Hippocampal formation (tissue), 2 donors: ENCODE data around the gene SCN3B.

Source experiments
- DNase-seq, 2 donors: peaks; one replicate each; lab custom pipeline; 2025; lab: John Stamatoyannopoulos, UW

SCN3B gene

DNA sequence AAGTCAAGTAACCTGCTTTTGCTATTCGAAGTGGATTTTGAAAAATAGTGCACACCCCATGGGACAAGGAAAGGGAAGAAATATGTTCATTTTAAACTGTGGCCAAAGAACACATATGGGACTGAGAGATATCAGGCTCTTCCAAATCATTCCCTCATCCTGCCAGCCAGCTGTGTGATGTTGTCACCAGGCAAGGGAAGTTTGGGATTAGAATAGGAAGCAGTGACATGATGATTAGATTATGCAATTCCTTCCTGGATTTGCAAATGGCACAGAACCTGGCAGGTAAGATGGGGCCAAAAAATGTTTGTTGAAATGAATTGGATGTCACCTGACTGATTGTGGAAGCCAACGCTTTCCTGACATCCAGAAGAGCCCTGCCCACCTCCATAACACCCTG lies 4.9 kb upstream of the SCN3B start:
- no peak for DNase-seq

DNA sequence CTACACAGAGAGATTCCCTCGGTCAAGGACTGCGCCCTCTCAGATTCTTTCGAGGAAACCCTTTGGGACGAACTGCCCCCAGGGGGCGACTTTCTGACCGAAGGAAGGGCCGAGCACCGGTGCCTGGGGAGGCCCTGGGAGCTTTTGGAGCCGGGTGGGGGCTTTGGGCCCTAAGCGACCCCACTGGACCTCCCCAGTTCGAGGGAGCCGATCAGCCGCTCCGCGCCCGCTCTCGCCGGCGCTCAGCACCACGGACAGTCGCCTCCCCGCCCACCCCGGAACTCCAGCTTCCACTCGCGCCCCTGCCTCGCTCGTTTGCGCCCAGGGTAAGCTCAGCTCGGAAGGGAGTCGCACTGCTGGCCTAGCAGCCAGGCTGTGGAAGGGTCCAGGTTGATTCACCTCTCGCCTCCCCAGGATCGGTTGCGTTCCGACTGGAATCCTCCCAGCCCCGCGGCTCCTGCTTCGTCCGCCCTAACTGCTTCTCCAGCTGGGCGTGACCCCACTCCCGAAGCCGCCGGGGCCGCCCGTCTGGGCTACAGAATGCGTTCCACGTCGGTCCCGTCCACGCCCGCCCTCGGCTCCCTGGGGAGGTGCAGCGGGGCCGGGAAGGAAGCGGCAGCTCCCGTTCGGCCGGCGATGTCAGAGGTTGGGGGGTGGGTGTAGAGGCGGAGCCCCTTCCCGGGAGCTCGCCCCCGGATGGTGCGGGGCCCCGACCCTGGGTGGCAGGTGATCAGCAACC lies 428 bp downstream of the SCN3B start:
- no peak for DNase-seq

DNA sequence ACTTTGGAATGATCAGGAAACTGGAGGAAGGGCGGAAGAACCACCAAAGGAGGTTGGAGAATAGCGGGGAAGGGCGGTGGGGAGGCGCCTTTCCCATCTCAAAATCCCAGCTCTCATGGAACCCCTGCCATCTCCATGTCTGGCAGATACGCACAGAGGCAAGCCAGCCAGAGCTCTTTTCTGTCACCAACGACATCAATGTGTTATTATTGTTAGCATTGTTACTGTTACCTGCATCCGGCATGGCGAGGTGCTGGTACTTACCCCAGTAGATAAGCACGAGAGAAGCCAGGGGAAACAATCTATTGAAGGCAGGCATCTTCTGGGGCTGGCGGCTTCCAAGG lies 969 bp downstream of the SCN3B start:
- DNase-seq: no peak

DNA sequence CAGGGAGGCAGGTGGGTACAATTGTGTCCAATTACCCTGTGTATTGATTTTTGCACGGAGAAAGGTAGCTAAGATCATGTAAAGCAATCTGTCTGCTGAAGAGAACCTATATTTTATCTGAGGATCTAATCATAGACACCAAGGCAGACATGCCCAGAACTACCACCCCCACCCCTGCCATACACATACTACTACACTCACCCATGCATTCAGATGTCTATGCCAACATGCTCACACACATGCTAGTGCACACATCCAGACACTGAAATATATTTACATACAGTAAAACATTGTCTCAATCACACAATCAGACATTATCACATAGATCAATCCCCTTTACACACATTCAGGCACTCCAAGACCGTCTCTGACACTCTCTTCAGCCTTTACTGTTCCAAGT lies 1.8 kb downstream of the SCN3B start:
- DNase-seq: no peak

DNA sequence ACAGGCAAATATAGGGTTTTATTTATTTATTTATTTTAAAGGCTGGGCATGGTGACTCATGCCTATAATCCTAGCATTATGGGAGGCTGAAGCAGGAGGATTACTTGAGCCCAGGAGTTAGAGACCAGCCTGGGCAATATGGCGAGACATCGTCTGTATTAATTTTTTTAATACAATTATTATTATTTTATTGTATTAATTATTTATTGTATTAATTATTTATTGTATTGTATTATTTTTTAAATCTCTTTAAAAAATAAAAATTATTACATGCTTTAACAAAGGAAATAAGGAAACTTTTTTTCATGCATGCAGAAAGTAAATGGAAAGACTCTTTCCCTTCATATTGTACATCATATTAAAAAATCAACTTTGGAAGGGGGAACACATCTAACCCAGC lies 3.5 kb downstream of the SCN3B start:
- DNase-seq: no peak

DNA sequence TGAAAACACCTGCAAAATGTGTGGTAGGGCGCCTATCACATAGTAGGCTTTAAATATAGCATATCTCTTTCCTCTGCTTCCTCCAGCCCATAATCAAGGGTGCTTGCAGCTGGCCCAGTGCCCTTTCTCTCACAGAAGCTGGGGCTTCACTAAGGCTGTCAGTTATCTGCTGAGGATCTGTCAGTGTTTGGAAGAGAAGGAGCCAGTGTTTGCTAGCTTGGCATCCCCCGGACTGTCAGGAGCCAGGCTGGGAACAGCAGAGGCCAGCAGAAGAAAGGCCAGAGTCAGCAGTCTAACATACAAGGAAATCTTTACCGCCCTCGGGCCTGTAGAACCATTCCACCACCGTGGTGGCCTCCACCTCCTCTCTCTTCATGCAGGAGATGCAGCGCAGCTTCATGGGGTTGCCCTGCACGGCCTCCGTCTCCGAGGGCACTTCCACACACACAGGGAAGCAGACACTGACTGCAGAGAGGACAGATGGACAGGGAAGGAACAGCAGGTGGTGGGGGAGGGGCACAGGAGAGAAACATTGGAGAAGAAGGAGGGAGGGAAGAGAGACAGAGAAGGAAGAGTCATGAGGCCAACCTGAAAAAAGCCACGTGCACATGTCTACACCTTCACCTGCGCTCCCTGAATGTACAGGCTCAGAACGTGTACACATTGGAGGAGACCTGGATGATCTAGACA lies 9.0 kb downstream of the SCN3B start:
- no peak for DNase-seq

DNA sequence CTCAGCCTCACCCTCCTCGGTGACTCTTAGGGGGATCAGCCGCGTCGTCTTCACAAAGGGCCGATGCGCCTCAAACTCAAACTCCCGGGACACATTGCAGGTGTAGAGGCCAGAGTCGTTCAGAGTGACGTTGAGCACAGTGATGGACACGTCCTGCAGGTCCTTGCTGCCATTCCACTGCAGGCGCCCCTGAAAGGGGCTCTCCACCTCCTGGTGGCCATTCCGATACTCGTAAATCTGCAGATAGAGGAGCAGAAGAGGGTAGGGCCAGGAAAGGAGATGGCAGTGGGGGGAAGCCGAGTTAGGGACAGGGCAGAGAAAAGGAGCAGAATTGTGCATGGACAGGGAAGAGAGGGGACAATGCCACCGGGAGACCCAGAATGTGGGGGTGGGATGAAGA lies 12.0 kb downstream of the SCN3B start:
- DNase-seq: no peak

DNA sequence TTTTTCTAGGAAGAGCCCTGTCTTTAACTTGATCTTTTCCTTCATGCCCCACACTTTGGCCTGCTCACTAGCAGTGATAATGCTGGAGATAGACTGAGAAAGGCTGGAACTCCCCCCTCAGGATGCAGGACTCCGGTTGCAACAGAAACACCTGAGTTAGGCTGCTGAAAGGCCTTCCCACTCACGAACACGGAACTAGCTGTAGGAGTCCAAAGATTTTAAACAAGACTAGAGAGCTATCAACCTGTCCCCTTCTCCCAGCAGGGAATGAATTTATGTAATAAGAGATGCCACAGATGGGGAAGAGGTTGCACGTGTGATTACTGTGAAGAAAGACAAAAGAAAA lies 13.0 kb downstream of the SCN3B start:
- no peak for DNase-seq

DNA sequence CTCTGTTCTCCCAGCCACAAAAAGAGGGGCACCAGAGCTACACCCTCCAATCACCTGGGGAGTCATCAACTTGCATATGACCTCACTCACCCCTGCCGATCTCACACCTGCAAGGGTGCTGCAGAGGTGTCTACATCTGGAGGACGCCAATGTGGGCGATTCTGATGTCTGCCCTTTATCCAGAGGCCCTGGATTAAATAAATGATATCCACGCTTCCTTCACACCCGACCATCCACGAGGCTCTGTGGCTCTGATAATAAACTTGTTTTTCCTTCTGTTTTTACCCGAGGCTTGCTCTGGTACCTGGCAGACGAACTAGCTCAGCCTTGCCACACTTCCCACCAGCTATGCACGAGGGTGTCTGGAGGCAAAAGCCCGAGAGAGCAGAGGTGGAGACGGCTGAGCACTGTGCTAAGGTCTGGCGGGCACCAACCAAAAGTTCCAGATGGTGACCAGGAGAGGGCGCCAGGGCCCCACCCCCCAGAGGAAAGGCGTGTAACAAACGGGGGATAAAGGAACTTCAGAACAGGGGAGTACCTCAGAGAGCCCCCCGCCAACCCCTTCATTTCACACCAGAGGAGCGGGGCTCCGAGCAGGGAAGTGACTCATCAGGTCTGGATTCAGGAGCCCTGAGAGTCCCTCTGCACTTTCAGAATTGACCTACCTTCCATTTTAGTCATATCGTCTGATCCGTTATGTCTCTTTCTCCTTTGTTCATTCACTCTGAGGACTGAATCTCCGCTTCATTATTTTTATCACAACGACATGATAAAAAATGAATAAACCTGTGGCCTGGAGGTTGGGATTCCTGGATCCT lies 13.5 kb downstream of the SCN3B start:
- peak in 1 of 2 donors; percentile 17 for DNase-seq

DNA sequence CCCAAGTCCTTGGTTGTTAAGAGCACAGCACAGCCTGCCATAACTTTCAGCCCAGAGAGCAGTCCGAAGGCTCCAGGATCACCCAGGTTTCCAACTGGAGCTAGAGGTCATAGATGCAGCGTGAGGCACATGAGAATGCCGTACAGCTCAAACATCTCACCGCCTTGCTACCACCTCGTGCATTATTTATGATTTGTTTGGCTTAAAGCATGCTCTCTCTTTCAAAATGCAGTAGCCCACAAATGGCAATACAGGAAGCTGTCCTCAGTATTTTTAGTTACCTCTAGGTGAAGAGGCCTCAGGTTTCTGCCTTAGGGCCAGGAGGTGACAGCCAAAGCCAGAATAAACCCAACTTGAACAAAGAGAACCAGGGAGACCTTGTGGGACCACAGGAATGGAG lies 14.4 kb downstream of the SCN3B start:
- no peak for DNase-seq

DNA sequence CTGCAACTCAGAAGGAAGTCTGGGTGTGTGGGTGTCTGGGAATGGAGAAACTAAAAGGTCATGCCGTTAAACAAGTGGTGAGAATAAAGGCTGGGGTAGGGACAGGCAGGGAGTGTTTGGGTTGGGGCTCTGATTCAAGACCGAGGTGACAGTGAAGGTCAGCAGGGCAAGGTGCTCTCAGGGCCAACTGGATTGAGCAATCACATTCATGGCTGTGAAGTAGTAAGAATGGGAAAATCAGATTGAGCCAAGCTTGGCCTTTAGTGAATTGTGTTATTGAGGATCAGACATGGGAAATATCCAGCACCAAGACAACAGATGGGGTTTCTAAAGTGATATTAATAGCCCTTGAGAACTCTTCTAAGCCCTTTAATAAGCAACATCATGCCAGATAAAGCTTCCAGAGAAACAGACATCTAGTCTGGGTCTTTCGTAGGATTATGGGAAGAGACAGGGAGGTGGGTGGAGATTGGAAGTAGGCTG lies 24.3 kb downstream of the SCN3B start:
- DNase-seq: no peak

DNA sequence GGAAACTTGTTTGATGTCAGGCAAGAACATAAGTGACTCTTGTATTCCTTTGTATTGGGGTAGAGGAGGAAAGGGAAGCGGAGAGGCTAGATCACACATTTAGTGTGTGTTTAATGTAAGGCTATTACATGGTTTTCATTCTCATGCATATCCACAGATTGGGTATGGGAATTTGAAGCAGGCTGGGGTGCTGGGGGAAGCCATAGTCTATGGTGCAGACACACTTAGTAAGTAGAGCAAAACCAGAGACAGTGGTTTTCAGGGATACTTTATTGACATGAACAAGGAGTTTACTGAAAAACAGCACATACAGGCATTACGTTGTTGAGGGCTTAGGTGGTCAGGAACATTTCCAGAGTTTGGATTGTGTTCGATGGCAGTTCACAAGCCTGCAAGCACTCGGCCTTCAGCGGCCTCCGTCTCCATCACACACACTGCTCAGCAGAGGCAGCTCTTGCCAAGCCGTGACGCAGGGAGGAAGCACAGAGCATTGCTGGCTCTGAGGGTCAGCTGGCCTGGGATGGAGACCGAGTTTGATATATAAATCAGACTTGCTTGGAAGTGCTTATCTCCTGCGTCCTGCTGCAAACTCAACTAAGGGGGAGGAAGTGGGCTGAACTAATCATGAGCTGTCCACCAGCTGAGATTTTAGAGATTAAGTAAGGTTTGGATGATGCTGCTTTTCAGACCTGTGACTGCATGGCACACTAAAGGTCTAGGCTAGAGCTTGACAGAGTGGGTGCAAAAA lies 25.3 kb downstream of the SCN3B start:
- no peak for DNase-seq

DNA sequence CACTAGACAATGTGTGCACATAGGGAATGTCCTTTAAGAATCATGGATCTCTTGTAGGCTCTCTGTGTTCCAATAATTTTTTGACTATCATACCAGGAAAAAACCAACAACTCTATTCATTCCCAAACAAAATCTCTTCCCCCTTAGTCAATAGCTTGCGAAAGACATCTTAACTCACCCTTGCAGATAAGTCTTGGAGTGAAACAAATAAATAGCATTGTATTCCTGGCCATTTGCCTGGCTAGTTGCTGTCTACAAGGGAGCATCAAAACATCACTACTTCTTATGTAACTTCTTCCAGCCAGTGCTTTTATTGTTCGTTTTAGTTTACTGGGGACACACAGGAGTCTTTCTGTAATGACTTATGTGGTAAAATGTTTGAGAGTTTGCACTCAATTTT lies 29.4 kb downstream of the SCN3B start:
- DNase-seq: no peak

DNA sequence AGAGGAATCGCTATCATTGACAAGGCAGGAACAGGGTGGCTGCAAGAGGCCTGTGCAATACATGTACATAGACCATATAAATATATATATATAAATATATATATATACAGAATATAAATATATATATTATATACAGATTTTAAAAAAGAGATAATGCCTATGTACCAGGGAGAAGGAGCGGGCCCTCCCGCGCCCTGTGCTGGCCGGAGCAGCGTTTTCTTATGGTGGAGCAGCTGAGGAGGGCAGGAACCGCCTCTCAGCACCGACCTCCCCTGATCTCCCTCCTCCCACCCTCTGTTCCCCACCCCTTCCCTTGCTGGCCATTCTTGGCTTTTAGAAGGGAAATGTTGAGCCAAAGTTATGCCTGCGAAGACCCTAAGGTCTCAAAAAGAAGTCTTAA lies 31.8 kb downstream of the SCN3B start:
- DNase-seq: no peak

DNA sequence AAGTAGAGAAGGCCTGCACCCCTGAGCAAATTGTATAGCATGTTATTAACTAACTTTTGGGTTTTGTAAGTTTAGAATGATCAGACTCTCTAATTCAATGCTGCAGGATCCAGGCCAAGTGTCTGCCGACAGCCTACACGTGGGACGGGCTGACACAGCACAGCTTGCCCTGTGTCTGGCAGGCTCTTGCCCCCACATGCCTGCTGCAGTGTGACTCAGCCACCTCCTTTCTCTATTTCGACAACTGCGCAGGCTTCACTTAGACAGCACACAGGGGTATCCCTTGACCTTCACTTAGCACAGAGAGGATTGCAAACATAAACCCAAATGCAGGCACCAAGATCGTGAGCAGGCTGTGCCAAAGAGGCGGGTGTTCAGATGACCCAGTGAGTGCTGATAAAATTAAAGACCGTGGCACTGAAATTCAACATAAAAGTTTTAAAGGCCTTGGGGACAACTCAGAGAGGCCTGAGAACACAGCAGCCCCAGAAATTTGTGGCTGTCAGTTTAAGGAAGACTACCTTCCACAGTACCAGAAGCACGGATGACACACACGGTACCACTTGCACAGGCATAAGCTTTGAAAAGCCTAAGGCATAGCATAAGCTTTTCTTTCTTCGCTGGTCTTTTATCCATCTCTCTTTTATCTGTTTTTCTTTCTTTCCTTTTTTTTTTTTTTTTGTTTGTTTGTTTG lies 37.8 kb downstream of the SCN3B start:
- peak in 1 of 2 donors; percentile 28 for DNase-seq

DNA sequence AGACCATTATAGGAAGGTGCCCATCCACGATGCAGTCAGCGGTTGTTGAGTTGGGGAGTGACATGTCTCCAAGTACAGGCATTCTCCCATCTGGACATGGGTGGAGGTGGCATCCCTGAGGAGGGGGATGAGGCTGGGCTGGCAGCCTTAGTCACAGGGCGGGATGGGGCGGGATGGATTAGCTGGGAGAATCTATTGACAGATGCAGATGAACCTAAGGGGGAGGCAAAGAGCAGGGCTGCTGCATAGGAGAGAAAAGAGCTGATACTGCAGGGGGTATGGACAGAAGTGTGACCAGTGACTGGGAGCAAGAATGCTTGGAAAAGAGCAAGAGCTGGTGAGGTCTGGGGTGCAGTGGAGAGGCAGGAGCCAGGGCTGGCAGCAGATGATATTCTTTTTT lies 42.7 kb downstream of the SCN3B start:
- no peak for DNase-seq

DNA sequence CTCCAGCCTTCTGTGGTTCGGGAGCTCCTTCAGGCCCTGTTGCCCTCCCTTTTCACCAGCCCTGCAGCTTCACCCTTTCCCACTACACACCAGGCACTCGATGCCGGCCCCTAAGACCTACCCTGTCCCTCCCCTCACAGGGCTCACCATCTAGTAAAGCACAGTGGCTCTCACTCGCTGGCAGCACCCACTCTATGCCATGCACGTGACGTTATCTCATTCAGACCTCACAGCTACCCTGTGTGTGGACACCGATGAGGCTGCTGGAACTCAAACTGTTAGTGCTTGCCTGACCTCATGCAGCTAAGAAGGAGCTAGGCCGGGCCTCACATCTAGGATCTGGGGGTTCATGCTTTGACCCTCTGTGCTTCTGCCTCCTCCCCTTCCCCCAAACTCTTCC lies 45.5 kb downstream of the SCN3B start:
- no peak for DNase-seq

DNA sequence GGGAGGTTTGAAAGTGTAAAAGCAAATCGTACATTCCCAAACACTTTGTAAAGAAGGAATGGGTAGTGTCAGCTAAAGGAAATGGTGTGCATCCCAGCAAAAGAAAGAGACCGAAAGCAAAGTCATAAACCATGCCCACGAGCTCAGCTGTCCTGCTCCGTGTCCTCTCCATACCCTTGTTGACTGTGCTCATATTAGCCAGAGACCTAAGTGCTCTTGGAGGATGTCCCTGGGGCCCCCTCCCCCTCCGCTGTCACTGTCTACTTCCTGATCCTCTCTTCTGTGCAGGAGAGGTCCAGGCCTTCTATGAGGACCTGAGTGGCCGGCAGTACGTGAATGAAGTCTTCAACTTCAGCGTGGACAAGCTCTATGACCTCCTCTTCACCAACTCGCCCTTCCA lies 46.1 kb downstream of the SCN3B start:
- no peak for DNase-seq

DNA sequence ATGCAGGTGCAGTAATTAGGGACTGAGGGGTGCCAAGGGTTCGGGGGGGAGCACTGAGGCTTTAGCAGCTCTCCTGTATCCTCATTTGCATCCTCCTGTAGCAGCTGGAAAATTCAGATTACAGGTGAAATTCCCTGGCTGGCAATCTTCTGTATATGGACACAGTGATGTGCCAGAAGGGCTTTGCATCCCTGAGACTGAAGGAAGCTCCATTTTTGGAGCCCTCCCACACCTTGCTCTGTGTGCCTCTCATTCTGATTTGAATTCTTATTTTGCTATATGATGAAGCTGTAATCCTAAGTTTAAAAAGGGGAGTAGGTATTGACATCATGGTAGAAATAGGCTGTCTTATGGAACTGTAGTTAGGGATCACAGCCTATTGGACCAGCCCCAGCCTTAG lies 46.6 kb downstream of the SCN3B start:
- DNase-seq: no peak

DNA sequence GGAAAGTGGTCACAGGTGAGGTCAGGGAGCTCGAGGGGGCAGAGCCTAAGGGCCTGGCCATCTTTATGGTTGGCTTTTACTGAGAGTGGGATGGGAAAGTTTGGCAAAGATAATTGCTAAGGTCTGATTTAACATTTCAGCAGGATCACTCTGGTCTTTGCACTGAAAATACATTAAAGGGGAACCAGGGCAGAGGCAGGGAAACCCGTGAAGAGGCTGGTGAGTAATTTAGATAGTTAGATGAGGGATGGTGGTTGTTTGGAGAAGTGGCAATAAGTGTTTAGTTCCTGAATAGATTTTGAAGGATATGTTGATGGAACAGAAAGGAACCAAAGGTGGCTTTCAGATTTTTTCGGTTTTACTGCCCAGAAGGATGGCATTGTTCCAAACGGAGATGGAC lies 50.8 kb downstream of the SCN3B start:
- no peak for DNase-seq

DNA sequence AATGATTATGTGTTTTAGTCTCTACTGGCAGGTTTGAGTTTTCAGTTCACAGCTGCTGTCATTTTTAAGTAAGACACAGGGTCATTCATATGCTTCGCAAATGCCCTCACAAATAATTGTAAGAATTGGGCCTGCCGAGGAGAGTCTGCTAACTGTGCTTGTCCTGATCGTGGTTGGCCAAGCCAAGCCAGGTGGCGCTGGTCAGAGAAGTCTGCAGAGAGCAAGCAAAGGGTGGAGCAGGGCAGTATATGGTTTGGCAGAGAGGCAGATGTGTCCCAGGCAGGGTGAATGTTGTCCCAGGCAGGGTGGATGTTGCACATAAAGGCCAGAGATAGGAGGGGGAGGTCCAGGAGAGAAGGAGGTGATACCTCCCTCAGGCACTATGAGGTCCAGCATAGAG lies 52.7 kb downstream of the SCN3B start:
- DNase-seq: no peak

DNA sequence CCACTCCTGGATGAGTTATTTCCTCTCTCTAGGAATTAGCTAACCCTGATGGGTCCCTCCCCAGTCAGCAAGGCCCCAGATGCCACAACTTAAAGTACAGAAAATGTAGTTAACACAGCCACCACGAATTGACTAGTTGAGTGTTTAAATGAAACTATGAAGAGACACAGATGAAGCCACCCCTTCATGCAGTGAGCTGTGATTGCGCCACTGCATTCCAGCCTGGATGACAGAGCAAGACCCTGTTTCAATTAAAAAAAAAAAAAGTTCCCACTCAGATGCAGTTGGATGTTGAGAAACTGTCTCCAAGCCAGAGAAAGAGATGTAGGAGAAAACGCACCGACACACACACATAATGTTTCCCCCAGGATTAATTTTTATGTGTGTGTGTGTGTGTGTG lies 53.3 kb downstream of the SCN3B start:
- no peak for DNase-seq
